Uterus (tissue), 4 donors: ENCODE measurements around the gene MAGI3. TPM values are rescaled to one million over a fixed set of nuclear protein-coding genes. Genes with fewer than 3 reads are reported as not detected.

Experiments used
- DNase-seq, 2 donors: peaks; one replicate each; pipeline ENCODE4 v3.0.0-alpha.2; 2019 to 2020
- H3K27ac ChIP-seq, 2 donors: fragments of 200-600 bp; sonication (generic); 1 replicate in 1 of 2; 2 replicates in 1 of 2; pipeline ENCODE4 v1.5.1; 2016 to 2018
- H3K27me3 ChIP-seq, 2 donors: fragments of 200-600 bp; sonication (generic); one replicate each; pipeline ENCODE4 v1.5.1; 2018 to 2019; ENCODE audit warnings: control low read depth in 1 of 2
- H3K36me3 ChIP-seq, 2 donors: fragments of 200-600 bp; sonication (generic); one replicate each; pipeline ENCODE4 v1.5.1; 2019; ENCODE audit warnings: control low read depth in 1 of 2
- H3K4me1 ChIP-seq, 2 donors: fragments of 200-600 bp; sonication (generic); one replicate each; pipeline ENCODE4 v1.5.1; 2018 to 2019; ENCODE audit warnings: control low read depth in 1 of 2
- H3K4me3 ChIP-seq, 2 donors: fragments of 200-600 bp; sonication (generic); 1 replicate in 1 of 2; 2 replicates in 1 of 2; pipeline ENCODE4 v1.5.1; 2018 to 2019; ENCODE audit warnings: mild to moderate bottlenecking in 1 of 2
- H3K9me3 ChIP-seq, 2 donors: fragments of 200-600 bp; sonication (generic); one replicate each; pipeline ENCODE4 v1.5.1; 2019; ENCODE audit warnings: control low read depth in 1 of 2
- CTCF ChIP-seq, 4 experiments: fragments of 200-600 bp in 2 of 4; fragments of 450-650 bp in 2 of 4; sonication (generic) in 2 of 4; IDR thresholded peaks; one replicate each; pipeline ENCODE4 v1.5.1; 2016 to 2019; ENCODE audit warnings: antibody characterized with exemption in 4 of 4, mild to moderate bottlenecking in 2 of 4, moderate library complexity in 1 of 4
- POLR2A ChIP-seq, 2 donors: fragments of 450-650 bp; IDR thresholded peaks; one replicate each; pipeline ENCODE4 v1.6.1; 2016; ENCODE audit warnings: antibody characterized with exemption in 2 of 2, mild to moderate bottlenecking in 1 of 2, moderate library complexity in 1 of 2
- intact Hi-C: fragments of 100-400 bp; cut with DNase I; formaldehyde crosslinking; loops from one replicate; pipeline ENCODE4 v1.15.1; 2023; ENCODE audit warnings: low total_unique reads
- total RNA-seq, 4 donors: library from RNA; depleted of rRNA in 3 of 4; stranded (reverse); fragments of >200 nt in 3 of 4; gene quantifications; one replicate each; pipeline versions ENCODE4 v1.1.0 to v1.2.4, GENCODE V29; 2014 to 2023
- donor health status: DM: yes; HTN: yes; CAD: no.

Gene MAGI3
- total RNA-seq, 4 donors from 2014 or later: 12.4 to 37.5 (median 26.4) TPM

DNA sequence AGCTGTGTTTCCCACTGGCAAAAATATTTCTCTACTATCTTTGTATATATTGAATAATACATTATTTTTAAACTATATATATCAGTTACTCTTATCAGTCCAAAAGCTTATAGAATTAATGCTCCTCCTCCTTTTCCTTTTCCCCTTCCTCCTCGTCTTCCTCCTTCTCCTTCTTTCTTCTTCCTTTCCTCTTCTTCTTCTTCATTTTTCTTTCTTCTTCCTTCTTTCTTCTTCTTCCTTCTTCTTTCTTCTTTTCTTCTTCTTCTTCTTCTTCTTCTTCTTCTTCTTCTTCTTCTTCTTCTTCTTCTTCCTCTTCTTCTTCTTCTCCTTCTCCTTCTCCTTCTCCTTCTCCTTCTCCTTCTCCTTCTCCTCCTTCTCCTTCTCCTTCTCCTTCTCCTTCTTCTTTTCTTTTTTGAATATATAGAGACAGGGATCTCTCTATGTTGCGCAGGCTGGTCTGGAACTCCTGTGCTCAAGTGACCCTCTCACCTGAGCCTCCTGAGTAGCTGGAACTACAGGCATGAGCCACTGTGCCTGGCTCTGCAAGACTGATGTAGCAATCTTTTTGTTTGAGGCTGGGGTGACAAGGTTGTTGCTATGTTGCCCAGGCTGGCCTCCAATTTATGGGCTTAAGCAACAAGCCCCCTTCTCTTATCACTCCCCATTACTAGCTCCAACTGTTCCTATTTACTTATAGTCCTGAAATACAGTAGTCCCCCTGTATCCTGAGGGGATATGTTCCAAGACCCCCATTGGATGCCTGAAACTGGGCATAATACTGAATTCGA is 47.4 kb downstream of the MAGI3 start:
- Histone ChIP-seq H3K27ac (no peak overlapping the region), H3K27me3 (no peaks in the 10 kb centered on the region), H3K4me1 (no peaks in the 10 kb centered on the region), H3K9me3 (no peaks in the 10 kb centered on the region), H3K4me3 (no peak overlapping the region), H3K36me3 (no peaks in the 10 kb centered on the region)
- TF ChIP-seq POLR2A (IDR thresholded peaks at IDR 0.05): no peak
- no peak for TF ChIP-seq CTCF (IDR thresholded peaks at IDR 0.05)
- intact Hi-C loops: no loop called here
- DNase-seq: no peak

DNA sequence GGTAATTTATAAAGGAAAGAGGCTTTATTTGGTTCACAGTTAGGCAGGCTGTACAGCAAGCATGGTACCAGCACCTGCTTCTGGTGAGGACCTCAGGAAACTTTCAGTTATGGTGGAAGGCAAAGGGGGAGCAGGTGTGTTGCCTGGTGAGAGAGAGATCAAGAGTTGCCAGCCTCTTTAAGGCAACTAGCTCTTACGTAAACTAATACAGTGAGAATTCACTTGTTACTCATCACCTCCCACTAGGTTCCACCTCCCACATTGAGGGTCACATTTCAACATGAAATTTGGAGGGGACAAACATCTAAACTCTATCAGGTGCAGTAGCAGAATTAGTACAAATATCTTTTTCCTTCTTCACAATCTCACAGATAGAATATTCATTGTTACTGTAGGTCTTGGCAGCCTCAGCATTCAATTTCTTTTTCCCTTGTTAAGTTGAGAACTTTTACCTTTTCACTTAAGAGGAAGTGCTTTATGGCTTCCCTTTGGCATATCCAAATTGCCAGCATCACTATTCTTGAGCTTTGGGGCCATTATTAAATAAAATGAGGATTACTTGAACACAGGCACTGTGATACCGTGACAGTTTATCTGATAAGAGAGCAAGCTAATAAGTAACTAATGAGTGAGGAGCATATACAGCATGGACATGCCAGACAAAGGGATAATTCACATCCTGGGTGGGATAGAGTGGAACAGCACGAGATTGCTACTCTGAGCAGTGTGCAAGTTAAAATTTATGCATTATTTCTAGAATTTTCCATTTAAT is 48.4 kb downstream of the MAGI3 start:
- Histone ChIP-seq H3K4me3 (no peak overlapping the region), H3K27me3 (no peaks in the 10 kb centered on the region), H3K9me3 (no peaks in the 10 kb centered on the region), H3K36me3 (no peaks in the 10 kb centered on the region), H3K4me1 (no peaks in the 10 kb centered on the region), H3K27ac (no peak overlapping the region)
- no peak for DNase-seq
- intact Hi-C loops: no loop called here
- TF ChIP-seq CTCF (IDR thresholded peaks at IDR 0.05): no peak
- TF ChIP-seq POLR2A (IDR thresholded peaks at IDR 0.05): no peak

DNA sequence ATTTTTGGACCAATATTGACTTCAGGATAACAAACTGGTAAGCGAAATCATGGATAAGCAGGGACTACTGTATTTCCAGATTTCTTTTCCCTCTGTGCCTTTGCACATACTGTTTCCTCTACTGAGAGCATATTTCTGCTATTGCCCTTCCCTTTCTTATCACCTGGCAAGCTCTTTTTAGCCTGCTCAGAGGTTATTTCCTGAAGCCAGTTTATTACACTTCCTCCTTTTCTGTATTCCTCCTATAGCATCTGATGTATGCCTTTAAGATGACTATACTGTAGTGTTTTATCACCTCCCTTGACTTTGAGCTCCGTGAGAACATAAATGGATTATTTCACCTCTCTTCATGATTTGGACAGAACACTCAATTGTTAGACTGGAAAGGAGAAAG is 49.0 kb downstream of the MAGI3 start:
- Histone ChIP-seq H3K9me3 (no peaks in the 10 kb centered on the region), H3K27me3 (no peaks in the 10 kb centered on the region), H3K27ac (no peak overlapping the region), H3K4me1 (no peaks in the 10 kb centered on the region), H3K36me3 (no peaks in the 10 kb centered on the region), H3K4me3 (no peak overlapping the region)
- TF ChIP-seq POLR2A (IDR thresholded peaks at IDR 0.05): no peak
- no peak for TF ChIP-seq CTCF (IDR thresholded peaks at IDR 0.05)
- no peak for DNase-seq
- intact Hi-C loops: no loop called here

DNA sequence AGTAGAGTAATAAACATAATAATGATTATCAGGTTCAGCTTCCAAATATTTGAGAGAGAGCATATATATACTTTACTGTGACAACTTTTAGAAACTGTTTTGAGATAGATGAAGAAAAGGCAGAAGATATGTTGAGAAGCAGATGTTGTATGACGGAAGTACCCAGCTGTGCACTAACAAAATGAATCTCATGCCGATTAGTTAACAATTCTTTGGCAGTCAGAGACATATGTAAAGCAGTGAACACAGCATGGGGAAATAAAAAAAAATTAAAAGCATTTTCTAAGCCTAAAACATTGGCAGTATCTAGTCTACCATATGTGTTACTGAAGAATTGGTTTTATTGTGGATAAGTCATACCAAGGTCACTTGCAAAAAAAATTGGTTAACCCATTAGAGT is 51.8 kb downstream of the MAGI3 start:
- Histone ChIP-seq H3K36me3 (no peaks in the 10 kb centered on the region), H3K9me3 (no peaks in the 10 kb centered on the region), H3K27me3 (no peaks in the 10 kb centered on the region), H3K27ac (no peak overlapping the region), H3K4me3 (no peak overlapping the region), H3K4me1 (no peaks in the 10 kb centered on the region)
- intact Hi-C loops: no loop called here
- TF ChIP-seq CTCF (IDR thresholded peaks at IDR 0.05): no peak
- TF ChIP-seq POLR2A (IDR thresholded peaks at IDR 0.05): no peak
- DNase-seq: no peak

DNA sequence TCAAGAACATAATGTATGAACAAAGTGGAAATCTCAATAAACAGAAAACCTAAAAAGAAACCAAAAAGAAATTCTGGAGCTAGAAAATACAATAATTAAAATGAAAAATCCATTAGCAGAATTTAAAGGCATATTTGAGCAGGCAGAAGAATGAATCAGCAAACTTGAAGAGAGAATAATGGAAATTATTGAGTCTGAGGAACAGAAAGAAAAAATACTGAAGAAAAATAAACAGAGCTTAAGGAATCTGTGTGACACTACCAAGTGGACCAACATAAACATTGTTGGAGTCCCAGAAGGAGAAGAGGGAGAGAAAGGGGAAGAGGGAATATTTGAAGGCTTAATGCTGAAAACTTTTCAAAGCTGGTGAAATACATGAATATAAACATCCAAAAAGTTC is 54.5 kb downstream of the MAGI3 start:
- Histone ChIP-seq H3K4me3 (no peak overlapping the region), H3K27ac (no peak overlapping the region), H3K27me3 (no peaks in the 10 kb centered on the region), H3K36me3 (no peaks in the 10 kb centered on the region), H3K9me3 (no peaks in the 10 kb centered on the region), H3K4me1 (no peaks in the 10 kb centered on the region)
- intact Hi-C loops: no loop called here
- TF ChIP-seq CTCF (IDR thresholded peaks at IDR 0.05): no peak
- TF ChIP-seq POLR2A (IDR thresholded peaks at IDR 0.05): no peak
- DNase-seq: no peak
